ENCODE measurements around the gene NCKAP5.

NCKAP5 gene

DNA sequence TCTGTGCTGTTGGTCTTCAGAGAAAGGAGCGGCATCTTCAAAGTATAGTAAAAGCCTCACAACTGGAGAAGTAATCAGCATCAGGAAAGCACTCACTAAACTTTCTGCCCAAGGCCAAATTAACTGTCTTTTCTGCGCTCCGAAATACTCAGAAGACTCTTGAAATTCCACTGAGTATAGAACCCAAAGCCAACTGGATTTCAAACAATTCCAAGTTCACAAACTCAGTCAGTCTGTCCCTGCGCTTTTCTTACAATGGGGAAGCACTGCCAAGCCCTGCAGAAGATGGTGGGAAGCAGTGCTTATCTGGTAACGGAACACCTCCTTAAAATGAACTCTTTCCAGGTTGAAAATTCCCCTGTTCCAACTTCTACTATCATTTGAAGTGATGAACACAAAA is 193.5 kb downstream of the NCKAP5 start:
- DNase-seq = no peak

DNA sequence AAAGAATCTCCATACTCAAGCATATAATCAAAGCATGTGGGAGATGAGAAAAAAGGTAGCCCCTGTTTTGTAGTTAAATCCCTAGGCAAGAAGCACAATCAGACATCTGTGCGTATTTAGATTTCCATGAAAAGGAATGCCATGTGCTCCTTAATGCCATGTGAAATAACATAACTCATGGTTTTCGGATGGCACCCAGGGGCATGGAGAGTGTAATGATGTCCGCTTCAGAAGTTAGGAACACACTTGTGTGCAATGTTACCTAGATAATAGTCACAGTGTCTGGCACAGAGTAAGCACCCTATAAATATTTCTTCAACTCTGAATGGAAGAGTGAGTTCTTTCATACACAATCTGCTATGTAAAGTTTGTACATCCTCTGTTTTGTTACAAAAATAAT is 197.0 kb downstream of the NCKAP5 start:
- DNase-seq = no peak

DNA sequence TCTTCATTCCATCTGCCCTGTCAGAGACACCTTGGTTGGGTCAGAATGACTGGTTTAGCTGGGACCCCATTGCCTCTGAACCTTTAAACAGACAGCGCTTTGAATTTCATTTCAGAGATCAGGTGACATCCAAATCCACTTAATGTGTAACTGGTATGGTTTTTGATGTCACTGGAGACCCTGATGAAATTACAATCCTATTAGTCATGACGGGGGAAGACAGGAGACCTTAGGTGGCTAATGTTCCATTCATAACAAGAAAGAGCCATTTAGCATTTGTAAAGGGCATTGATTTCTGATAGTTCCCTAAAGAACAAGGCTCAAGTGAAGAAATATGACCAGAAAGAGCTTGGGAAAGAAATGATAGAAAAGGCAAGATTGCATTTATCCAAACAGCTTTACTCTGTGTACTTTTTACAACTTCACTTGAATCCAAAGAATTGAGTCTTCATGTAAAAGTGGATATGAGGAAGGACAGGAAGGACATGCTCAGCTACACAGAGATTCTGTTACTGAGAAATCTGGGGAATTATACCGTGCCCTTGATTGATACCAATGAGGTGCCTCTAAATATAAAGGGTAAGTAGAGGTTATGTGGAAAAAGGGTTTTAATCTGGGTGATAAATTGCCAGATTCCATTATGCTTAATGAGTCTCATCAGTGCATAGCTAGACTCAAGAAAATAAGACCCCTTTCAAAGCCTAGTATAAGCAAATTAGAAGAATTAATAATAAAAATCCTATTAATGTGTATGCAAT is 198.2 kb downstream of the NCKAP5 start:
- no peak for DNase-seq

DNA sequence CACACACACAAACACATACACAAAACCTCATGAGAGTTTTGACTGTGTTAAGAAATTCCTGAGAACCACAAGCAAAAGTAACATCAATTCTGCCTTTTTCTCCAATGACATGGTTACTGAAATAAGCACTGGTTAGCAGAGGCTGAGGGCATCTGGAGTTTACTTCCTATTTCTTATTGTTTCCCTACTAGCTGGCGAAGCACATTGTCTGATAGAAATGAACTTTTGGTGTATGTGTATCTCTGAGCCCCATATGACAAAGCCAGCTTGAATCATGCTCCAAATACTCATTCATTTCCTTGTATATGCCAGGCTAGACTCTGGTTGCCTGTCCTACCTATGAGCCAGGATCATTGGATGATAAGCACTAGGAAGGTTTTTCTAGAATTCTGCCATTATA is 203.1 kb downstream of the NCKAP5 start:
- no peak for DNase-seq

DNA sequence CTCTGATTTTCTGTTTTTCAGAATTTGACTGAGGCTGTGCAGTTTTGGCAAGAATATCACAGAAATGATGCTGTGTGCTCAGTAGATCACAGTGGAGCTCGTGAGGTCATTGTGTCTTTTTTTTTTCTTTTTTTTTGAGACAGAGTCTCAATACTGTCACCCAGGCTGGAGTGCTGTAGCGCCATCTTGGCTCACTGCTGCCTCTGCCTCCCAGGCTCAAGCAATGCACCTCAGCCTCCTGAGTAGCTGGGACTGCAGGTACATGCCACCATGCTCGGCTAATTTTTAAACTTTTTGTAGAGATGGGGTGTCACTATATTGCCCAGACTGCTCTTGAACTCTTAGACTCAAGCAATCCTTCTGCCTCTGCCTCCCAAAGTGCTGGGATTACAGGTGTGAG is 203.6 kb downstream of the NCKAP5 start:
- DNase-seq = no peak

DNA sequence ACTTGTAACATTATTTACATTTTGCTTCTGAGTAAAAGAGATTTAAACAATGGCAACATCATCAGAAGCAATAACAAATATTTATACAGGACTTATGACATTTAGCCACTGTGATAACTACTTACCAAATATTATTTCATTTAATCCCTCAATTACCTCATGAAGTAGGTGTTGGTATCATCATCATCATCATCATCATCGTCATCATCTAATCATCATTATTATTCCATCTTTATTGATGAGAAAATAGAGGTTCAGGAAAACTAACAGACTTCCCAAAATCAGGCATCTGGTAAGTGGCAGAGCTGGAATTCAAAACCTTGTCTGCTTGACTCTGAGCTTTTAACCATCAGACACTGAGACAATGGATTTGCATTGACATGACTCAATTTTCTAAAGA is 204.4 kb downstream of the NCKAP5 start:
- no peak for DNase-seq

DNA sequence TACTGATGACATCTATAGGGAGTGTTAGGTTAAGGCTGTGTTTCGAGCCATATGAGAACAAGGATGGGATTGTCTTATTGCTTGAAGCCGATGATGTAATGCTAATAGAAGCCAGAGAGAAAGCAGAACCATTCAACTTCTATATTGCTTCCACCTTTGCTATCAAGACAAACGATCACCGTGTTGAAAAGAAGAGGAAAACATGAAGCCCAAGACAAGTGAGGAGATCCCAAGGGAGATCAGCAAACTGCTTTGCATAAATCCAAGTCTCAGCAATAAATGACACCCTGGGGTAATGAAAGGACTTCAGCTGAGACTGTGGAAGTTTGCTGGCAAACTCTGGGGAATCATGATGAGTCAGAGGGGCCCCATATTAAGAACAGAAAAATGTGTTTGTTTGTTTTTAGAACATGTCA is 206.2 kb downstream of the NCKAP5 start:
- DNase-seq = no peak

DNA sequence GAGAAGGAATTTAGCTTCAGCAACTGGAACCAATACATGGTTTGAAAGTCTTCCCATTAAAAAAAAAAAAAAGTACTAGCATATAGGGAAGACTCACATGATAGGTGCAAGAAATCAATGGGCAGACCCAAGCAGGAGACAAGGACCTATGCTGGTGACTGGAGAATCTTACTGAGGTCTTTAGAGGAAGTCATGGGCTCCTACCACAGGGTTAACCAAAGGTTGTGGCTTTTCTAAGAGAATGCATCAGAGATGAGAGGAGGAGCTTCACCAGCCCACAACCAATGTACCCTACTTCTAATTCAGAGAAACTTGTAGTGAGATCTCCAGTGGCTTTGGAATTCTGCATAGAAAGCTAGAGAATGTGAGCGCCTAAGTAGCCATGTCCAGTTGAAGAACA is 207.4 kb downstream of the NCKAP5 start:
- no peak for DNase-seq

DNA sequence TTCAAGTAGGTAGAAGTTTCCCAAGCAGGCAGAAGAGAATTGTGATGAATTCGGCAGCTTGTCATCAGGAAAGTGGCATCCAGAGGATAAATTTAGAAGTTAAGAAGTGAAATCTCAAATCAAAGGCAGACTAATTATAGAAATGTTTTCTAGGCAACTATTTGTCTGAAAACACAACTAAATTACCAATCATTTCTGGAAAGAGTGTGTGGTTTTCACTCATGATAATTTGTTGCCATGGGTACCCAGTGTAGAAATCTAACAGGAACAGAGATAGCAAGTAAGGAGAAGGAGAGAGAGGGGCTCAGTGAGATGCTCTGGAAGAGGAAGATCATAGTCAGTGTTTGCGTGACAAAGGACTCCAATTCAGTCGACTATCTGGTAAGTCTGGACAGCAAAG is 208.1 kb downstream of the NCKAP5 start:
- no peak for DNase-seq

DNA sequence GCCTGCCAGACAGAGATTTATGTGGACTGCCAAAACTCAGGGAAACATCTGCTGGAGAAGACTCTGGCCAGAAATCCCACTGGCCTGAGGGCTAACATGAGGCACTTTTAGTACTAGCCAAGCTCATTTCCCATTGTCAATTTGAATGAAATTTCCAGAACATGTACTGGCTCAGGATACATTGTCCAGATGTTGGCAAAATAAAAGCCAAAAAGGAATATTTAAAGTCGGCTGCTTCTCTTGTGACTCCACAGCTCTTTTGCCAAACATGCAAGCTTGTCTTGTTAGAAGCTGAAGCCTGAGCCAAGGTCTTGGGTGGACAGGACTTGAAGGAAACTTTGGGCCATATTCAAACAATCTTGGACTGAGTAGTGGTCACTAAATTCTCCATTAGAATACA is 215.5 kb downstream of the NCKAP5 start:
- no peak for DNase-seq

DNA sequence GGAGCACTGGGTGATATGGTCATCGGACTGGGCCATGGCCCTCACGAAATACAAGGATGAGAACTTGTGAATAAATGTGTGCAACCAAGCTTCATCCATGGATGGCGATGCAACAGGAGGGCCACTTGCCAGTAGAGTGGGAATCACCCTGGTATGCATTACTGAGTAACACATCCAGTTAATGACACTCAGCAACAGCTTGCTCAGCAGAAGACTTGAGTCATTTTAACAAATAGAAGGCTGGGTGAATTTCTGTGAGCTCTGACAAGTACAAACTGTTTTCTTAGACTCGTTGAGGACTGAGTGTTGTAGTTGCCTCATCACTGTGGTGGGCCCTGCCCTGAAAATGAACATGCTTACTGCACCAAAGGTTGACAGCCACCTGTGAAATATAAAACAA is 221.6 kb downstream of the NCKAP5 start:
- DNase-seq = peak; percentile 34

DNA sequence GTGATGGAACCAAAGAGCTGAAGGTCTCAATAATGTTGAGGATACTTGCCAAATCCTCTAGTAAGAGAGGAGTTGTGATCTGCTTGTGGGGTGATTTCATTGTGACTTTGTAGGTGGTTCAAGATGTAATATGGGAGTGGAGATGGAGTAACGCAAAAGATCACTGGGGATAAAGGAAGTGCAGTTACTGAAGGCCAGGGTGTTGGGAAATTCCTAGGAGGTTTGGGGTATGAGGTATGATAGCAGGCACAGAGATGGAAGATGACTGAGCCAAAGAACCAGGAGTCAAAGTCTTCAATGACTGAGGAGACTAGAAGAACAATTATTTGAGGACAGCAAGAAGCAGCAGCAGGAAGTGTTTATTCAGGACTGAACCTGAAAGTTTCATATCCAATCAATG is 222.6 kb downstream of the NCKAP5 start:
- no peak for DNase-seq

DNA sequence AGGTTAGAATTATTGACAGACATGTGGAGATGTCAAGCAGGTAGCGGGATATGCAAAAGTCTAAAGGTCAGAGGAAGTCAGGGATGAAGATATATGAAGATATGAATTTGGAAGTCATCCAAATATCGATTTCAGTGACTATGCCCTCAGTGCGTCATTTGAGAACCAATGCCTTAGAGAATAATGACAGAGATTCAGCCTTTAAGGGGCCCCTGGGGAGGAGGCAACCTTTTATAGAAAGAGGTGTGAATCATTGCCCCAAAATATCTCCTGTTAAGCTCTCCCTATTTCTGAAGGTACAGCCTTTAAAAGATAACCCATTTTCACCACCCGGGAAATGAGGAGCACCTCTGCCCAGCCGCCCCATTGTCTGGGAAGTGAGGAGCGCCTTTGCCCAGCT is 223.4 kb downstream of the NCKAP5 start:
- DNase-seq = no peak

DNA sequence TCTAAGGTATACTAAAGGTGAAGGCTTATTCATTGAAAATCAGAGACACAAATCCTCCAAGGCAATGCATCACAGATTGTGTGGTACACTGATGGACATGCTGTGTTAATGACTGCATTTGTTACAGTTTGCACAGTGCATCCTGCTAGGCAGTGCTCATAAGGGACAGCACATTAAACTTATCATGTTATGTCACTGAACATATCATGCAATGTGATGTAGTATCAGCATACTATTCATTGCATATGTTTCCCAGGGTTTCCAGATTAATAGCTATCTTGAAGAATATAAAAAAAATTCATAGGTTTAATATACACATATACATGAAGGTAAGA is 225.3 kb downstream of the NCKAP5 start:
- no peak for DNase-seq

DNA sequence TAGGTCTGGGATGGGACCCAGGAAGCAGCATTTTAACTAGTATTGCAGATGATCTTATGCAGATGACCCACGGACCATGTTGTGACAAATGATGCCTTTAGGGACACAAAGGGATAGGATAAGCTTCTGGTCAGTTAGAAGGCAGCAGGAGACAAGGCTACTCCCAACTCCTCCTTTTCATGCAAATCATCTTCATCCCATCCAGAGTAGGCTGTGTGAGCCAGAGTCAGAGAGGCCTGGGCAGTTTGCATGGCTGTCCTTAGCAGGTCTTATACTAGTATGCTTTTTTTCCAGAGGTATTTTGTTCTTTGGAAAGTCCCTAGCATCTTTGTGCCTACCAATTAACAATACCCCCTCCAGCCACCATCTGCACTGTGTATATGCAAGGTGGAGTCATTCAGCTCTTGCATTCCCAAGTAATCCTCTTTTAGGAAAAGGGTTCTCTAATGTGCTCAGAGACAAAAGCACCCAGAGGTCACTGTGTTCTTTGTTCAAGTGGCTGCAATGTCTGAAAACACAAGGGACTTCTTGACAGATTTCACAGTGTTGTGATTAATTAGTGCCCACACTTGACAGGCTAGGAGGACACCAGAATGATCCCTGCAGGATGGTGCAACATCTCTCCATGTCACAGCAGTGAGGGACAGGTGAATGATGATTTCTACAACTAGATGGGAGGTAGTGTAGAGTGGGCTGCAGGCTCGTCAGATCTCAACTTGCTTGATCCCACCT is 225.8 kb downstream of the NCKAP5 start:
- no peak for DNase-seq

DNA sequence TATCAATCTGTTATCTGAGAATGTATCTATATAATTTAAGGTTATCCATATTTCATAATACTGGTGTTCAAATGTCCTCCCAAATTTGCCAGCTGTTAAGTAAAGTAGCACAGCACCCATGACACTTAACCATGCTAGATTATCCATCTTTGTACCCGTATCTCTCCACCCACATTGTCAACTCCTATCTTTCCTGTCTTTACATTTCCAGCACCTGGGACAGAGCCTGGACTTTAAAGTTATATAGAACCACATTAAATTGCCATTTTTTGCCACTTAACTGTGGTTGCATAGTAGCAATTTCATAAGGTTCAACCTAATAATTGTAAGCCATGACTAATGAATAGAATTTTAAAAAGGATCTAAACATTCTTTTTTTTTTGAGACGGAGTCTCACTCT is 226.7 kb downstream of the NCKAP5 start:
- DNase-seq = no peak

DNA sequence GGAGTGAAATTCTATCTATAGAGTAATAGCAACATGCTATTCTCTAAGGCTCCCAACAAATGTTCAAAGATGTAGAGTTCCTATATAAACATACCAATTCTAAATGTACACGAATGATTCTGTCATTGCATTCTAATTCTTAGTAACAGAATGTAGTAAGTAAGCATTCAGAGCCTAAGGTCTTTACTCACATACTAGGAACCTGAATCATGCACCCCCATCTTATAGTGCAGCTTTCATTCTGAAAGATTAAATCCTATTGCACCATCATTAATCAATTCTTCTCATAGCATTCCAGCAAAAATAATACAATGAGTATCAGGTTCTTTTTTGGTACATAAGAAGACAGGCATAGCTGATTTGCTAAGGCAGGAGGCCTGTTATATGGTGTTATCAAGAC is 230.0 kb downstream of the NCKAP5 start:
- no peak for DNase-seq

DNA sequence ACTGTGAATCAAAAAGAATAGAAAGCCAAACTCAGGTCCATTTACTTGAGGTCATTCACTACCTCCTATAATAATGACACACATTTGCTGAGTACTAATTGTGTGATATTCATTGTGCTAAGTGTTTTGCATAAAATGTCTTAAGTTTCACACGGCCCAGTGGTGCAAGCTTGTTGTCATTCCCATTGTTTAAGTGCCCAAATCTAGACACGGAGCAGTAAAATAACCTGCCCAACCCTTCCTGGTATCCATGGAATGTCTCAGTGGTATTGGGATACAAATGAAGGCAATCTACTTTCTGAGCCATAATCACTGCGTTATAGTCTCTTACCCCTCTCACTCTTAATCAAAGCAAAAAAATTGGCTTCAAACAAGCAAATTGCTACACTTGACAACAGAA is 233.3 kb downstream of the NCKAP5 start:
- DNase-seq = no peak

DNA sequence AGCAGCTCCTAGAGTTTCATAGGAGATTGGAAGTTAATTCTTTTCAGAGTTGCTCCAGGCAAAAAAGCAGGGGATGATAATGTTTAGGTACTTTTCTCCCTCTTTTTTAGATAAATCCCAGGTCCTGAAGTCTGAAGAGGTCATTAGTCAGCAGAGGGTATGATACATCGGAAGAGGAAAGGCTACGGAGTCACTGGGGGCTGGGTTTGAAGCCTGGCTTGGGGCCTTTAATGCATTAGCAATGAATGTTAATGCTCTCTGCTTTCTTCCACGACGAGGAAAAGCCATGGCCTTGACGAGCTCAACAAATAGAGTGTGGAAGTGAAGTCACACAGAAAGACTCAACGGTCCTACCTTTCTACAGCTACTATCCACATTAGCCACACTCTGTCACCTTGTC is 235.1 kb downstream of the NCKAP5 start:
- DNase-seq = no peak

DNA sequence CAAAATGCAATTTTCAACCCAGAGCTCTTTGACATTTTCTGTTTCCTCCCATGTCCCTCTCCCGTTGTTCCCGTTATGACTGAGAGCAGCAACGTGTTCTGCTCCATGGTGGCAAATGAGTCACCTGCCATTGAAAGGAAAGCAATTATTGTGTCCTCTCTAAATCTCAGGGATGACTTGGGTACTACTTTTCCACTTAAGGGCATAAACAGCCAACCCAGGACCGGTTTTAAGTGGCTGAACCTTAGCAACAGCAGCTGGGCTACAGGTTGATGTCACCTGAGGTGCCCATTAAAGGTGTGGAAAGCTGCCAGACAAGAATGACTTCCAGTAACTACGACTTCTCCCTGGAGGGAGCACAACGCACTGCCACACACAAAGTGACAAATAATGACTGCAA is 236.8 kb downstream of the NCKAP5 start:
- DNase-seq = peak; percentile 97

DNA sequence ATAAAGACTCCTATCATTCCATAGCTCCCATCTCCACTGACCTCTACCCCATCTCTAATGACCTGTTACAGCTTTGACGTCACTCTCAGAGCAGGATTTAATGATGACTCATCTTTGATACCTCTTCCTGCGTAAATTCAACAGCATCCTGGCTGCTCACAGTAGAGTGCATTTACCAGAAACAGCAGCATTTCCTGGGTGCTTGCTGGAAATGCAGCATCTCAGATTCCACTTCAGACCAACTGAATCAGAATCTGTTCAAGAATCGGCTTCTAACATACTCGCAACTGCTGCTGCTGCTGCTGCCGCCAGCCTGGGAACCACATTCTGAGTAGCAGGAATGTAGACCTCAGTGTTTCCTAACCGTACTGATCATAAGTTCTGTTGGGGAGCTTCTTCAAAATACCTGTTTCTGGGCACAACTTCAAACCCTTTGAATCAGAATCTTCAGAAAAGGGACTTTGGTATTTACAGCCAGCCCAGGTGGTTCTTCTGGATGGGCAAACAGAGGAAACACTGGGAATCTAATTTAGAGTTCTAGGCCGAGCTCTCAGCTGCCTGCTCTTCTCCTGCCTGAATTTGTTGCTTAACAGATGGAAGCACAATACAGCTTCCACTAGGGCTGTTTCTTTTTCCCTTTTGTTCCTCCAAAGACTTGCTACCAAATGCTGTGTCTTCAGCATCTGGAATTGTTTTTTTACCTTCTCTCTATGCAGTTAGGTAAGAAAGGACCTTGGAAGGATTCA is 241.4 kb downstream of the NCKAP5 start:
- DNase-seq = no peak

DNA sequence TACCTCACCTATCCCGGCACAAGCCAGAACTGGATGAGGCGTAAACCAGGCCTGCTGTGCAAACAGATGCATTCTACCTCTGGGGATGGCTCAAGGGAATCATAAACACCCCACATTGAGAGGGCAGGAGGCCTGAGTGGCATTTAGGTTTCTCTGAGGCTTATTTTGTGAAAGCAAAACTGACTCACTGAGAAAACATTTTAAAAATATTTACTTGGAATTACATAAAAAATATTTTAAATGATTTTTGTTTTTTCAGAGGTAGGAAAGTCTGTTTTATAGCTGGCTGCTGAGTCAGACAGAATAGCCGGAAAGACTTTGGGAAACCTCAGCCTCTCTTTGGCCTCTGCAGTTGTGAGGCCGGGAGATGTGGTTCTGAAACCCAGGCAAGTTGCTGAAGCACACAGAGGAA is 244.1 kb downstream of the NCKAP5 start:
- DNase-seq = no peak

DNA sequence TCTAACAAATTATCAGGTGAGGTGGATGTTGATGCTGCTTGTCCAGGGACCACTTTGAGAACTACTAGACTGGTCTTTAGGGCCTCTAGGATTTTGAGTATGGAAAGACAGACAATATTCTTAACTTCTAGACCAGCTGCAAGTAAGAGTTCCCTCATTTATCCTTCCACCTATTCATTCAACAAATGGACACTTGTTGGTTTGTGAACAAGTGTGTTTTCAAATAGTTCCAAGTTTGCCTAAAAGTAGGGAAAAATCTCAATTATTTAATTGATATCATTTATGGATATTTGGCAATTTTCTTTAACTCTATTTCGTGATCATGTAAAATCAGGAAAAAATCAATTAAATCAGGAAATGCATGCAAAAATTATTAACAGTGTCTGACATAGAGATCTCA is 245.4 kb downstream of the NCKAP5 start:
- no peak for DNase-seq

DNA sequence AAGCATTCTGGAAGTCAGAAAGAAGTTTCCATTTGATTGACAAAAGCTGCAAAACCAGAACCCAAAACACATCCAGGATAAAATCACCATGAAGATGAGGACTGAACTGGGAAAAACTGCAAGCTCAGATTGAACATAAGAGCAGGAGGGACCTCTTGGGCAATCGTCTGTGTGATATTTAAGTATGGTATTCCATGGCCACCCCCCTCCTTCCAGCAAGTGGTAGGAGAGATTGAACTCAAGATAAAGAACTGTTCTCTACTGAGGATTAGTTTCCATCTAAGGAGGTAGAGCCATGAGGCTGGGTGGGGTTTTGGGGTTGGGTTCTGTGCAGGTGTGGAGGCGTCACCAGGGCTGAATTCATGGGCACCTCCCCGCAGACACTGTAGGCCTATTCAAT is 251.1 kb downstream of the NCKAP5 start:
- no peak for DNase-seq

All from DMS79 (cell line).